A549 (cell line): ENCODE data around the gene SDE2.

ENCODE experiments used
- BHLHE40 ChIP-seq: IDR thresholded peaks from 2 replicates; pipeline ENCODE4 v1.6.1; 2012; ENCODE audit warnings: low read depth, low read length, inconsistent platforms
- POLR2A ChIP-seq: IDR thresholded peaks from 2 replicates; pipeline ENCODE4 v1.6.1; 2012; ENCODE audit warnings: mild to moderate bottlenecking, low read length
- POLR2AphosphoS2 ChIP-seq: conservative IDR thresholded peaks from 2 replicates; pipeline ENCODE4 v1.6.1; 2012; ENCODE audit warnings: low read length, improper control_type of control experiment, inconsistent platforms
- RNF2 ChIP-seq: fragments of 200-600 bp; sonication (generic); IDR thresholded peaks from 2 replicates; pipeline ENCODE4 v1.6.1; 2016; ENCODE audit warnings: low read depth, mild to moderate bottlenecking, antibody characterized with exemption, moderate library complexity, borderline replicate concordance
- USF2 ChIP-seq: fragments of 450-650 bp; IDR thresholded peaks from 2 replicates; pipeline ENCODE4 v1.6.1; 2014; ENCODE audit warnings: antibody characterized with exemption
- ZNF302 ChIP-seq: fragments of 250-450 bp; sonication (Bioruptor Pico); IDR thresholded peaks from 2 replicates; pipeline ENCODE4 v1.9.0; 2021; ENCODE audit warnings: inconsistent platforms, mild to moderate bottlenecking, moderate library complexity
- ZSCAN20 ChIP-seq: fragments of 250-450 bp; sonication (Bioruptor Pico); IDR thresholded peaks from 2 replicates; pipeline ENCODE4 v1.8.0; 2022; ENCODE audit warnings: mild to moderate bottlenecking, moderate library complexity
- TF ChIP-seq, protein P1 (sequence below): fragments of >200 bp; sonication (Bioruptor Twin); formaldehyde crosslinking; IDR thresholded peaks from 3 replicates; pipeline ENCODE4 v1.5.1; 2016

DNA sequence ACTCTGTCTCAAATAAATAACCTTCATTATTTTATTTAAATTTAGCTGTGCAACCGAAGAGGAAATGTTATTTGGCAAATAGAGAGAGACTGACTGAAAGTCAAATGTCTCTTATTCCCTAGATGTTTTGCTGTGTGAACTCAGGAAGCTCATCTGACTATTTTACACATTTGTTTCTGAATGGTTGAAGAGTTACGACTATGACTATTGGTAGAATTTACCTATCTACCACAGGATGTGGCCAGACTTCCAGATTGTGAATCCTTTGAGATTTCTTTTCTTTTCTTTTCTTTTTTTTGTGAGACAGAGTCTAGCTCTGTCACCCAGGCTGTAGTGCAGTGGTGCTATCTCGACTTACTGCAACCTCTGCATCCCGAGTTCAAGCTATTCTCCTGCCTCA lies 5.3 kb upstream of the SDE2 start:
- TF ChIP-seq POLR2A (no peak), USF2 (no peak), POLR2AphosphoS2 (no peak), ZNF302 (CRISPR knock-in tag) (no peak), RNF2 (no peak), ZSCAN20 (CRISPR knock-in tag) (no peak), BHLHE40 (no peak)
- TF ChIP-seq, protein P1, sequence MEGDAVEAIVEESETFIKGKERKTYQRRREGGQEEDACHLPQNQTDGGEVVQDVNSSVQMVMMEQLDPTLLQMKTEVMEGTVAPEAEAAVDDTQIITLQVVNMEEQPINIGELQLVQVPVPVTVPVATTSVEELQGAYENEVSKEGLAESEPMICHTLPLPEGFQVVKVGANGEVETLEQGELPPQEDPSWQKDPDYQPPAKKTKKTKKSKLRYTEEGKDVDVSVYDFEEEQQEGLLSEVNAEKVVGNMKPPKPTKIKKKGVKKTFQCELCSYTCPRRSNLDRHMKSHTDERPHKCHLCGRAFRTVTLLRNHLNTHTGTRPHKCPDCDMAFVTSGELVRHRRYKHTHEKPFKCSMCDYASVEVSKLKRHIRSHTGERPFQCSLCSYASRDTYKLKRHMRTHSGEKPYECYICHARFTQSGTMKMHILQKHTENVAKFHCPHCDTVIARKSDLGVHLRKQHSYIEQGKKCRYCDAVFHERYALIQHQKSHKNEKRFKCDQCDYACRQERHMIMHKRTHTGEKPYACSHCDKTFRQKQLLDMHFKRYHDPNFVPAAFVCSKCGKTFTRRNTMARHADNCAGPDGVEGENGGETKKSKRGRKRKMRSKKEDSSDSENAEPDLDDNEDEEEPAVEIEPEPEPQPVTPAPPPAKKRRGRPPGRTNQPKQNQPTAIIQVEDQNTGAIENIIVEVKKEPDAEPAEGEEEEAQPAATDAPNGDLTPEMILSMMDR: no peak
